Cortex of kidney (tissue), 1 donor: Measurements from ENCODE around the gene OR5P2.
"Not testable (repeated sequence)": the region's sequence is repeated elsewhere in the genome, so short reads cannot be mapped to it uniquely, and the experiment has no call there.

Experiments used
- DNase-seq: peaks from one replicate; lab custom pipeline; 2025; lab: John Stamatoyannopoulos, UW

Gene OR5P2, protein sequence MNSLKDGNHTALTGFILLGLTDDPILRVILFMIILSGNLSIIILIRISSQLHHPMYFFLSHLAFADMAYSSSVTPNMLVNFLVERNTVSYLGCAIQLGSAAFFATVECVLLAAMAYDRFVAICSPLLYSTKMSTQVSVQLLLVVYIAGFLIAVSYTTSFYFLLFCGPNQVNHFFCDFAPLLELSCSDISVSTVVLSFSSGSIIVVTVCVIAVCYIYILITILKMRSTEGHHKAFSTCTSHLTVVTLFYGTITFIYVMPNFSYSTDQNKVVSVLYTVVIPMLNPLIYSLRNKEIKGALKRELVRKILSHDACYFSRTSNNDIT

DNA sequence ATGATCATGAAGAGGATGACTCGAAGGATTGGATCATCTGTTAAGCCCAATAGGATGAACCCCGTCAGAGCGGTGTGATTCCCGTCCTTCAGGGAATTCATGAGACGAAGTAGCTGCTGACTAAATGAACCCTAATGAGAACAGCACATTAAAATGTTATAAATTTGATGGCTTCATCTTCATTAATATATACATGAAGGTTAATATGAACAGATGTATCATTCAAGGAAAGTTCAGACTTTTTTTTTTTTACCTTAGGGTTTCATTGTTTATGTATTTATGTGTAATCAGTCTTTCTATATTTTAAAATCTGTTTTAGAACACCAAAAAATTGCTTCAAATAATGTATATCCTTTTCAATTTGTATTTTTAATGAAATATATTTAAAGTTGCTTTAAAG, at the start of gene OR5P2:
Gene OR5P2 (minus strand): TSS at position 101 of the 400 bp plus-strand sequence. CDS start 0 bp downstream, at position 101.
- no peak for DNase-seq

DNA sequence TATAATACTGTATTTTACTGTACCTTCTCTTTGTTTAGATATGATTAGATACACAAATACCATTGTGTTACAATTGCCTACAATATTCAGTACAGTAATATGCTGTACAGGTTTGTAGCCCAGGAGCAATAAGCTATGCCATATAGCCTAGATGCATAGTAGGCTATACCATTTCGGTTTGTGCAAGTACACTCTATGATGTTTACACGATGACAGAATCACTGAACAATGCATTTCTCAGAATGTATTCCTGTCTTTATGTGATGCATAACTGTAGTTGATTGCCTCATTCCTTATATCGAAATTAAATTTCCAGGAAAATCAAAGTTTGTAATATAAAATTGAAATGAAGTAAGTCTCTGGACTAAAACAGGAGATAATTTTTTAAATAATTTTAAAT, 49.3 kb upstream of the OR5P2 start:
- no peak for DNase-seq

DNA sequence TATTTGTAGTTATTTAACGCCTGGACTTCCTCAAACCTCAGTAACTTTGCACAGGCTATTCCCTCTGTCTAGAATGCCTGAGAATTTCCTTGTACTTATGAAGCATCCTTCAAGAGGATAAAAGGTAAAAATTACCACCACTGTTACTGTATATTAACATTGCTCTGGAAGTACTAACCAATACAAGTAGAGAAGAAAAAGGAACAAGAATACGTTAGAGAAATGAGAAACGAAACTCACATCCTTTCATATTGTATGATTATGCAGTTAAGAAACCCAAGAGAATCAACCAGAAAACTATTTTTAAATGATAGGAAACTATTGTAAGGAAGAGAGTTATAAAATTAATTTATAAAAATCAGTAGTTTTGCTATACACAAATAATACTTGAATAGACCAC, 48.2 kb upstream of the OR5P2 start:
- DNase-seq, result no peak

DNA sequence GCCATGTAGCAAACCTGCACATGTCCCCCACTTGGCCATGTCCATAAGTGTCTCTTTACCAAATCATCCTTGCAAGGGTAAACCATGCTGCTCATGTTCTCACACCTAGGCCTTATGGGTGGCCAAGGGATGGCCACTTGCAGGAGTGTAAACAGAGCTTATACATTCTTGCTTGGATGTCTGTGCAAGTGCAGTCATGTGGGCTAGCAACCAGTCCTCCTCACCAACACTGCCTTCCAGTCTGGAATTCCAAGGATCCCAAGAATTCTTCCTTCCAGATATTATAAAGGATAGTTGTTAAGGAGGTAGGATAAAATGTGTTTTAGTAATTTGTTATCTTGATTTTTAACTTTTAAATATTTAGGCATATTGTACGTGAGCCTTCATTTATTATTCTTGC, 47.8 kb upstream of the OR5P2 start:
- no peak for DNase-seq

DNA sequence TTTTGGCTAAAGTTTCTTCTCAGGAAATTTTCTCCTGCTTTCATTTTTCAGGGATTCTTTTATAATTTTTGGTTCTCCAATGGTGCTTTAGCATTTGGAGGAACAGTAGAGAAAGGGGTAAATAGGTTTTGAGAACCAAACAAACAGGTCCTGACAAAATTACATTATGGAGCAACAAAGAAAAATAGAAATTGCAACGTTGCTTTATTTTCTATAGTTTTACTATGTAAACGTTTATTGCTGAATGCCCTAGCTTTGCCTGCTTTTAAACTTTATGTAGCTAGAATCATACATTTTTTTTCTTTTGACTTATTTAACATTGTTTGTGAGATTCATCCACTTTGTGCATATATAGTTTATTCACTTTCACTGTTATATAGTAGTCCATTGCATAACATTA, 43.8 kb upstream of the OR5P2 start:
- DNase-seq, result no peak

DNA sequence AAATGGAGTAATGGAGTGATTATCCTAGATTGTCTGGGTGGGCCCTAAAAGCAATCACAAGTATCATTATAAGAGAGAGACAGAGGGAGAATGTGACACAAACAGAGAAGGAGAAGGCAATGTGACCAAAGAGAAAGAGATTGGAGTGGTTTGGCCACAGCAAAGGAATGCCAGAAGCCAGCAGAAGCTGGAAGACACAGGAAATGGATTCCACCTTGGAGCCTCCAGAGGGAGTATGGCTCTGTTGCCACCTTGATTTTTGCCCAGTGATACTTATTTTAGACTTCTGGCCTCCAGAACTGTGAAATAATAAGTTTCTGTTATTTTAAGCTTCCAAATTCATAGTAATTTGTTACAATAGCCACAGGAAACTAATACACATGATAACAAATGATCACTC, 36.8 kb upstream of the OR5P2 start:
- DNase-seq, result no peak

DNA sequence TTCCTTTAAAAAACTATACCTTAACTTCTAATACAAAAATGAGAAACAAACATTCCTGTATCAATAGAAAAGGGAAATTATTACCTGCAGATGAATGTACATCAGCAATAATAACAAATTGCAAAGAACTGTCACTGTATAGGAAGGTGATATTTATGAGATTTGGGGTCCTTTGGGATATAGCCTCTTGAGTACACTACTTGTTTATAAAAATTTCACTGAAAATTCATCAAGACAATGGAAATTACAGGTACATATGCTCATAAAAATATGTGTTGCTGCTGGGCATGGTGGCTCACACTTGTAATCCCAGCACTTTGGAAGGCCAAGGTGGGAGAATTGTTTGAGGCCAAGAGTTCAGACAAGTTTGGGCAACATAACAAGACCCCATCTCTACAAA, 34.0 kb upstream of the OR5P2 start, which contains the start of gene OR5P3:
Gene OR5P3 (minus strand): TSS at position 101 of the 400 bp plus-strand sequence.
- no peak for DNase-seq

DNA sequence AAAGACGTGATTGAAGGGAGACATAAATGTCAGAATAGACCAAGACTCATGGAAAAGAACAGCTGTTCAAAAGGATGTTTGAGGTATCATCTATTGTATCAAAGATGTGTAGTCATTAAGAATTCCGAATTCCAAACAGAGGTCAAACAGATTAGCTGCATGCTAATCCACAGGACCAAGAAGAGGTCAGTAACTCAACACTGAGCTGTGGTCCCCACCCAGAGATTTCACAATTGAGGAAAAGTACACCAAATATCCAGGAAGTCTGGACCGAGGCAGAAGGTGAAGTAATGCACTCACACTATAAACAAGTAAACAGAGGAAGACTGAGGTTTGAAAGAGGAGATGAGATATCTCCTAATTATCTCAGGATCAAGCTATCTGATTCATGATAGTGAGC, 29.6 kb upstream of the OR5P2 start:
- DNase-seq, result no peak

DNA sequence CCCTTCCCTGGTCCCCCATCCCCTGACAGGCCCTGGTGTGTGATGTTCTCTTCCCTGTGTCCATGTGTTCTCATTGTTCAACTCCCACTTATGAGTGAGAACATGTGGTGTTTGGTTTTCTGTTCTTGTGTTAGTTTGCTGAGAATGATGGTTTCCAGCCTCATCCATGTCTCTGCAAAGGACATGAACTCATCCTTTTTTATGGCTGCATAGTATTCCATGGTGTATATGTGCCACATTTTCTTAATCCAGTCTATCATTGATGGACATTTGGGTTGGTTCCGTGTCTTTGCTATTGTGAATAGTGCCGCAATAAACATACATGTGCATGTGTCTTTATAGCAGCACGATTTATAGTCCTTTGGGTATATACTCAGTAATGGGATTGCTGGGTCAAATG, 23.7 kb upstream of the OR5P2 start:
- DNase-seq, result not testable (repeated sequence)

DNA sequence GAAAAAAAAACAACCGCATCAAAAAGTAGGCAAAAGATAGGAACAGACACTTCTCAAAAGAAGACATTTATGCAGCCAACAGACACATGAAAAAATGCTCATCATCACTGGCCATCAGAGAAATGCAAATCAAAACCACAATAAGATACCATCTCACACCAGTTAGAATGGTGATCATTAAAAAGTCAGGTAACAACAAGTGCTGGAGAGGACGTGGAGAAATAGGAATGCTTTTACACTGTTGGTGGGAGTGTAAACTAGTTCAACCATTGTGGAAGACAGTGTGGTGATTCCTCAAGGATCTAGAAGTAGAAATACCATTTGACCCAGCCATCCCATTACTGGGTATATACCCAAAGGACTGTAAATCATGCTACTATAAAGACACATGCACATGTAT, 18.2 kb upstream of the OR5P2 start:
- DNase-seq, result not testable (repeated sequence)

DNA sequence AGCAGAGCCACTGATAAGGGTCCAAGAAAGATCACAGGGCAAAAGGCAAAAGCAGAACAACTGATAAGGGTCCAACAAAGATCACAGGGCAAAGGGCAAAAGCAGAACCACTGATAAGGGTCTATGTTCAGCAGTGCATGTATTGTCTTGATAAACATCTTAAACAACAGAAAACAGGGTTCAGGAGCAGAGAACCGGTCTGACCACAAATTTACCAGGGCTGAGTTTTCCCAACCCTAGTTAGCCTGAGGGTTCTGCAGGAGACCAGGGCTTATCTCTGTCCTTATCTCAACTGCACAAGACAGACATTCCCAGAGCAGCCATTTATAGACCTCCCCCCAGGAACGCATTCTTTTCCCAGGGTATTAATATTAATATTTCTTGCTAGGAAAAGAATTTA, 13.6 kb upstream of the OR5P2 start:
- DNase-seq, result not testable (repeated sequence)

DNA sequence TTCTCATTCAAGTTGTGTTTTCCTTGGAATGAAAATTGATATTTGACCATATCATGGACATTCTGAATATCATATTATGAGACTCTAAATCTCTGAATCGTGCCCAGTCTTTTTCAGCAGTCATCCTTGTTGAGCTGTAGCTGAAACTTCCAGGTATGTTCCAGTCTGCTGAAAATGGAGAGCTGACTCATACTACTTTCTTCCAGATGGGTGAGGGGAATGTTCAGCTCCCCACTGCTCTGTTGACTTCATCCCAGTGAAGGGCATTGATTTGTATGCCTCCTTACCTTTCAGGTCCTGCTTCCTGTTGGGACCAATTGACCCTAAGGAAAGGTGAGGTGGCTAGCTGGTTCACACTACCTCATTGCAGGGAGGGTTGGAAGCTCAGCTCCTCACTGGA, 3.5 kb downstream of the OR5P2 start:
- no peak for DNase-seq

DNA sequence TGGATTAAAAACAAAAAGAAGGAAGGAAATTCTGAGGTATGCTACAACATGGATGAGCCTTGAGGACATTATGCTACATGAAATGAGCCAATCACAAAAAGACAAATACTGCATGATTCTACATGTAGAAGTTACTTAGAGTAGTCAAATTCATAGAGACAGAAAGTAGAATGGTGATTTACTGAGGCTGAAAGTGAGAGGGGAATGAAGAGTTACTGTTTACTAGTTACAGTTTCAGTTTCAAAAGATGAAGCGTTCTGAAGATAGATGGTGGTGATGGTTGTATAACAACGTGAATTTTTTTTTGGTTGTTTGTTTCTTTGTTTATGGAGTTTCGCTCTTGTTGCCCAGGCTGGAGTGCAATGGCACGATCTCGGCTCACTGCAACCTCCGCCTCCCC, 9.5 kb downstream of the OR5P2 start:
- no peak for DNase-seq

DNA sequence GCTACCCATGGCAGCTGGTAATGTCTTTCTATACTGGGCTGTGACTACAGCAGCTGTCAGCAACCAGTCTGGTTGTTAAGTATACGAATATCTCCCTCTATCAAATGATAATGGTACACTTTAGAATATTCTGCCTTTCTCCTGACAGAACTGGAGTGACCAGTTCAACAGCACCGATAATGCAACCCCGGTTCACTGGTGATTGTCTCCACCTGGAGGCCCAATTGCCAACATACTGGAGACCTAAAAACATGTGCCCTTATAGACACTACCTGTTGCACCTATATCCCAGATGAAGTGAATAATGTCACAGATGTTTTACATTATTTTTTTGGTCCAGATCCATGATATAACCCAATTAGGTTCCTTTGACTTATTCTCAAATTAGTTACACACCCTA, 21.1 kb downstream of the OR5P2 start:
- no peak for DNase-seq

DNA sequence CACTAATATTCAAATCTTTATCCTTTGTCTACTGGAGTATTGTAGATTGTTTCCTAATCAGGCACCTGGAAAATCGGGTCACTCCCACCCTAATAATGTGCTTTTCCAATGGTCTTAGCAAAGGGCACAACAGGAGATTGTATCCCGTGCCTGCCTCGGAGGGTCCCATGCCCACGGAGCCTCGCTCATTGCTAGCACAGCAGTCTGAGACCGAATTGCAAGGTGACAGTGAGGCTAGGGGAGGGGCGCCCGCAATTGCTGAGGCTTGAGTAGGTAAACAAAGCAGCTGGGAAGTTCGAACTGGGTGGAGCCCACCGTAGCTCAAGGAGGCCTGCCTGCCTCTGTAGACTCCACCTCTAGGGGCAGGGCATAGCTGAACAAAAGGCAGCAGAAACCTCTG, 32.4 kb downstream of the OR5P2 start:
- not testable (repeated sequence) for DNase-seq

DNA sequence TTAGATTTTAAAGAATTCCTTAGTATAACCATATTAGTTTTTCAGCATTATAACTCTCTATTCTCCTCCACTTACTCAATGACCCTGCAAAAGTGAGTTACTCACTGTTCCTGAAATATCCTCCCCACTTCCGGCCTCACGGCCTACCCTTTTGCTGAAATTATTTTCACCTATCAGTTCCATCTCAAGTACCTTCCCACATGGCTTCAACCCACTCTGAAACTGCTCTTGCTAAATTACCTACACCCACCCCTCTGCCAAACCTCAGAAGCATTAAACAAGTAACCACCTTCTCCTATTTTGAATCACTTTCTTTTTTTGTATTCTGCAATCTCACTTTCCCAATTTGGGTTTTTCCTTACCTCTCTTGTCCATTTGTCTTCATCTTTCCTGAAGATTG, 37.7 kb downstream of the OR5P2 start:
- DNase-seq, result no peak

DNA sequence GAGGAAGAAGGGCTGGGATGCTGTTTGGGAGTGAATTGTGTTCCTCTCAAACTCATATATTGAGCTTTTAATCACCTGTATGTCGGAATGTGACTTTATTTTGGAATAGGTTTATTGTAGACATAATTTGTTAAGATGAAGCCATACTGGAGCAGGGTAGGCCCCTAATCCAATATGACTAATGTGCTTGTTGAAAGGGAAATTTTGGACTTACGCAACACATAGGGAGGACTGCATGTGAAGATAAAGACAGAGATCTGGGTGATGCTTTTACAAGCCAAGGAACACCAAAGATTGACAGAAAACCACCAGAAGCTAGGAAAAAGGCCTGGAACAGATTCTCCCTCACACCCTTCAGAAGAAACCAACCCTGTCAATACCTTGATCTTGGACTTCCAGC, 47.3 kb downstream of the OR5P2 start:
- no peak for DNase-seq
